Measurements from ENCODE around the gene TULP4.

DNA sequence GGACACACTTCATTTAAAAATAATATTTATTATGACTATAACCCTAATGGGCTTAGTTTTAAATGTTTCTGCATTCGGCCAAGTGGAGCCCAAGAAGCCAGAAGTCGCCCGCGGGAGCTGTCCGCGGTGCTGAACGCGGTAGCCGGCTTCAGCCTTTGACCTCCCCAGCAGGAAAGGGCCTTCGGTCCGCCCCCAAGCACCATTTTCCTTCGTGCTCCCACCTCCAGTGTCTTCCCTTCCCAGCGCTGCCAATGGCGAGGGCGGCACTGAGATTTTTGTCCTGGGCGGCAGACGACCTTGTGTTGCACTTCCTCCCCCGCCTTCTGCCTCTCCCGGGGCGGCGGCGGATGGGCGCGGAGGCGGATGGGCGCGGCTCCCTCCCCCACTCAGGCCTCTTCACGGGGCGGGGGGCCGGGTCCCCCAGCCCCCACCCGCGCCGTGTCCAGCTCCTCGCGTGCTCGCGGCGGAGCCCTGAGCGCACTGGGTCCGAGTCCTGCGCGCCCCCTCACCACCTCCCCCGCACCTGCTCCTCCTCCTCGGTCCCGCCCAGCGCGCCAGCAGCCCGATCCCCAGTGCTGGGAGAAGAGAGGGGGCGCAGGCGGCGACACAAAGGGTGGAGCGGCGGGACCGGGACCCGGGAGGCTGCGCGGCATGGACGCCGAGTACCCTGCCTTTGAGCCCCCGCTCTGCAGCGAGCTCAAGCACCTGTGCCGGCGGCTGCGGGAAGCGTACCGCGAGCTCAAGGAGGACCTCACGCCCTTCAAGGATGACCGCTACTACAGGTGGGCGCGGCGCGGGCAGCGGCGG lies 224.0 kb downstream of the TULP4 start:
- TF ChIP-seq SP1 (IDR thresholded peaks at IDR 0.05) (no peak), SUZ12 (IDR thresholded peaks at IDR 0.05) (no peak)
